K562 (cell line): ENCODE data around the gene GTF2A1L. TPM values are rescaled to one million over a fixed set of nuclear protein-coding genes. Genes with fewer than 3 reads are reported as not detected.
A peak's percentile ranks its signal among the peaks of the same experiment; 100 is the strongest.

ENCODE experiments used
- ATAC-seq: fragments of 200-7000 bp; cut with Tn5 transposase; 3 replicates; pipeline ENCODE4 v1.9.1; 2020; ENCODE audit warnings: moderate library complexity
- BruUV-seq: library from RNA; stranded (reverse); fragments of 400-500 nt; replicated peaks from 2 replicates; lab custom pipeline; 2021; lab: Mats Ljungman, UMichigan
- CTCF ChIA-PET: fragments of 300-600 bp; formaldehyde crosslinking; extraction: SDS; loops from one replicate; lab custom pipeline; 2021; ENCODE audit warnings: low intra/inter-chr PET ratio; lab: Yijun Ruan, JAX
- POLR2A ChIA-PET: fragments of 300-600, 350-650 bp; sonication (Branson Sonifier 250); formaldehyde crosslinking; extraction: SDS; loops from one replicate; lab custom pipeline; 2021; ENCODE audit warnings: antibody characterized with exemption, inconsistent platforms; lab: Yijun Ruan, JAX
- DNase-seq, 4 experiments: peaks; one replicate each; pipeline versions ENCODE4 v3.0.0 to v3.0.0-alpha.2; 2011 to 2018; ENCODE audit warnings: low spot score in 3 of 4, mixed read lengths in 3 of 4; ENCODE audit errors: extremely low read depth in 1 of 4
- FAIRE-seq: peaks from 2 replicates; lab custom pipeline; 2011; peaks lifted over from hg19 to GRCh38; lab: Jason Lieb, UNC
- H2AFZ ChIP-seq: 2 replicates; pipeline ENCODE4 v1.6.0; 2011; ENCODE audit warnings: low read depth, low read length, control low read depth, inconsistent platforms
- H3K27ac ChIP-seq: fragments of 200-600 bp; 3 replicates; pipeline ENCODE4 v1.8.0; 2011; ENCODE audit warnings: low read depth, mild to moderate bottlenecking, control low read depth, inconsistent platforms, low read length, moderate library complexity, mixed read lengths; ENCODE audit errors: extremely low read depth
- H3K27me3 ChIP-seq, 2 experiments: fragments of 300-600 bp in 1 of 2; 2 replicates in 1 of 2; 3 replicates in 1 of 2; pipeline versions ENCODE4 v1.6.0 to v1.8.0; 2011; ENCODE audit warnings: inconsistent platforms in 2 of 2, low read length in 2 of 2, mild to moderate bottlenecking in 1 of 2, mixed read lengths in 1 of 2, moderate library complexity in 1 of 2; ENCODE audit not compliant: control insufficient read depth in 2 of 2, insufficient read depth in 2 of 2
- H3K36me3 ChIP-seq: fragments of 300-600 bp; 3 replicates; pipeline ENCODE4 v1.8.0; 2011; ENCODE audit warnings: mild to moderate bottlenecking, low read length, inconsistent platforms; ENCODE audit not compliant: control insufficient read depth, insufficient read depth
- H3K4me1 ChIP-seq, 2 experiments: fragments of 200-600 bp in 1 of 2; replicated peaks in 1 of 2; 2 replicates in 1 of 2; 3 replicates in 1 of 2; pipeline versions ENCODE4 v1.5.1 to v1.8.0; 2011; ENCODE audit warnings: inconsistent platforms in 2 of 2, low read length in 2 of 2, mild to moderate bottlenecking in 1 of 2, mixed read lengths in 1 of 2, moderate library complexity in 1 of 2; ENCODE audit not compliant: control insufficient read depth in 2 of 2, insufficient read depth in 2 of 2
- H3K4me2 ChIP-seq: 2 replicates; pipeline ENCODE4 v1.6.1; 2011; ENCODE audit warnings: low read length, control low read depth, inconsistent platforms, mixed read lengths; ENCODE audit not compliant: insufficient read depth
- H3K4me3 ChIP-seq: fragments of 200-600 bp; sonication (generic), shearing (Covaris generic); 2 replicates; pipeline ENCODE4 v1.5.1; 2016; ENCODE audit warnings: control low read depth, inconsistent platforms
- H3K79me2 ChIP-seq: fragments of 200-600 bp; 3 replicates; pipeline ENCODE4 v1.8.0; 2011; ENCODE audit warnings: low read length, inconsistent platforms; ENCODE audit not compliant: control insufficient read depth, insufficient read depth
- H3K9ac ChIP-seq, 2 experiments: 2 replicates each; pipeline versions ENCODE4 v1.6.0 to v1.6.1; 2011; ENCODE audit warnings: low read depth in 2 of 2, low read length in 2 of 2, control low read depth in 1 of 2, inconsistent platforms in 1 of 2, mild to moderate bottlenecking in 1 of 2, mixed read lengths in 1 of 2; ENCODE audit not compliant: insufficient read depth in 1 of 2
- H3K9me1 ChIP-seq: one replicate; pipeline ENCODE4 v1.6.0; 2011; ENCODE audit warnings: inconsistent platforms, mild to moderate bottlenecking, low read length, moderate library complexity; ENCODE audit not compliant: control insufficient read depth, insufficient read depth
- H3K9me3 ChIP-seq: replicated peaks from 2 replicates; pipeline ENCODE4 v1.5.1; 2011; ENCODE audit warnings: low read depth, low read length, inconsistent platforms; ENCODE audit not compliant: control insufficient read depth, insufficient read depth
- H4K20me1 ChIP-seq: replicated peaks from 2 replicates; pipeline ENCODE4 v1.6.1; 2011; ENCODE audit warnings: low read length, inconsistent platforms, mixed read lengths; ENCODE audit not compliant: control insufficient read depth, insufficient read depth
- HNRNPK ChIP-seq: fragments of 200-400 bp; formaldehyde crosslinking; IDR thresholded peaks from one replicate; pipeline ENCODE4 v1.6.1; 2018; ENCODE audit warnings: mild to moderate bottlenecking, low read depth, low read length; ENCODE audit not compliant: poor library complexity, severe bottlenecking
- MAFG ChIP-seq: fragments of 450-650 bp; conservative IDR thresholded peaks from 2 replicates; pipeline ENCODE4 v1.6.1; 2016; ENCODE audit warnings: missing genetic modification characterization, missing compliant biosample characterization
- SAFB2 ChIP-seq: fragments of 200-400 bp; formaldehyde crosslinking; IDR thresholded peaks from 2 replicates; pipeline ENCODE4 v1.6.1; 2018; ENCODE audit warnings: borderline replicate concordance, low read length, low read depth, moderate library complexity; ENCODE audit not compliant: severe bottlenecking
- SRSF1 ChIP-seq: fragments of 200-400 bp; formaldehyde crosslinking; IDR thresholded peaks from 2 replicates; pipeline ENCODE4 v1.6.1; 2017; ENCODE audit warnings: mild to moderate bottlenecking, low read depth, low read length, moderate library complexity
- ZNF57 ChIP-seq: fragments of 450-650 bp; formaldehyde crosslinking; IDR thresholded peaks from 2 replicates; pipeline ENCODE4 v1.4.0; 2020; ENCODE audit warnings: mild to moderate bottlenecking, moderate library complexity
- ZNF668 ChIP-seq: fragments of 250-450 bp; sonication (Bioruptor Pico); IDR thresholded peaks from 2 replicates; pipeline ENCODE4 v1.8.0; 2022; ENCODE audit warnings: mild to moderate bottlenecking, inconsistent platforms
- ZNF695 ChIP-seq: fragments of 450-650 bp; formaldehyde crosslinking; IDR thresholded peaks from 2 replicates; pipeline ENCODE4 v1.4.0; 2020; ENCODE audit warnings: mild to moderate bottlenecking, moderate library complexity
- whole genome bisulfite sequencing: fragments of 100-300 bp; shearing (Covaris generic); methylation state at CpG from one replicate; pipeline ENCODE4 v1.1.6; 2016; ENCODE audit warnings: low coverage, mixed read lengths; ENCODE audit not compliant: insufficient coverage; ENCODE audit errors: missing lambda C conversion rate; 5-methylcytosine and 5-hydroxymethylcytosine counted together
- in situ Hi-C: fragments of 300-500 bp; cut with MboI; formaldehyde crosslinking; loops from 4 replicates; pipeline ENCODE4 v1.15.0; 2018; ENCODE audit warnings: inconsistent platforms, mixed read lengths
- intact Hi-C: fragments of 100-400 bp; cut with micrococcal nuclease; formaldehyde crosslinking; loops from 2 replicates; pipeline ENCODE4 v1.14.2; 2022
- polyA plus RNA-seq, 8 experiments: library from polyadenylated mRNA; depleted of rRNA in 4 of 8; stranded (reverse) in 5 of 8; unstranded in 3 of 8; fragments of >200 nt; fragmentation: Nextera tagmentation in 2 of 8; fragmentation: Illumina TruSeq in 1 of 8; extraction: Ambion mirVana in 2 of 8; extraction: Trizol in 1 of 8; gene quantifications; 2 replicates each; pipeline versions ENCODE4 v1.2.1 to v1.2.3, GENCODE V29; 2011 to 2014; ENCODE audit warnings: inconsistent platforms in 1 of 8, missing spikeins in 1 of 8
- total RNA-seq, 7 experiments: library from RNA; depleted of rRNA in 6 of 7; stranded (reverse); fragments of >200 nt in 6 of 7; fragmentation: Illumina TruSeq in 2 of 7; extraction: Trizol in 2 of 7; gene quantifications; 2 replicates each; pipeline versions ENCODE4 v1.2.1 to v1.2.3, GENCODE V29; 2011 to 2021; ENCODE audit warnings: low replicate concordance in 1 of 7
- TF ChIP-seq, protein P1 (sequence below): IDR thresholded peaks from 3 replicates; pipeline ENCODE4 v1.6.1; 2011; ENCODE audit warnings: borderline replicate concordance, mild to moderate bottlenecking, moderate library complexity; ENCODE audit not compliant: insufficient read length; ENCODE audit errors: extremely low read depth

The GTF2A1L gene
- total and polyA plus RNA-seq, 9 of the 15 experiments (the other 6 are each of a cell fraction or from before 2014, with no cell fraction given), result 0.05 to 0.35 (median 0.12) TPM; not detected in 5

DNA sequence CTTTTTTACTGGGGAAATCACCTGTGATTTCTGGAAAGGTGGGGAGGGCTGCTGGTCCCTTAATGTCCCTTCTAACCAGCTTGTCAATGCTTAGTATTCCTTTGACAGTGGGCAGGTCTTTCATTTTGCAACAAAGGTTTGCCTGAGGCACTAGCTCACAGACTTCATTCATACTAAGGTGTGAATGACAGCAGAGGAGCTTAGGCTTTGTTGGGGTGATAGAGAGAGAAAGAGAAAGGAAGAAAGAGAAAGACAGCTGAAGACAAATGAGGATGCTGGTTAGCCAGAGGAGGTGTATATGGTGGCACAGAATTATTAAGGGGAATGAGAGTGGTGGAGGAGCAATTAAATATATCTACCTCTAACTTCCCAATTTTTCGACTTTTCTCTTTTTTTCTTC, 28.9 kb upstream of the GTF2A1L start:
- no peaks in the 10 kb centered on the region for H3K9me3 ChIP-seq
- POLR2A ChIA-PET, result no interaction called here
- BruUV-seq, result no TSS peak
- intact Hi-C loops (loop anchor here (1.0 to 5.0 kb wide), 3 partner anchors 22 to 141 kb away; no protein-coding TSS in a partner anchor), in situ Hi-C loops (no loop called here)
- WGBS, result 33% methylated on average over 1 of the region's 1 CpG
- H3K4me1 ChIP-seq, result no peaks in the 10 kb centered on the region; a peak in 1 of 5 replicates
- H3K27ac ChIP-seq, result no peak overlapping the region
- no peak; the same call in 2 of the 3 replicates for ATAC-seq
- H3K9ac ChIP-seq, result no peak overlapping the region
- peak overlapping the region; percentile 22; the same call in 1 of the 2 replicates for H2AFZ ChIP-seq
- FAIRE-seq, result no peak
- H3K79me2 ChIP-seq, result no peaks in the 10 kb centered on the region
- H3K4me2 ChIP-seq, result no peak overlapping the region
- H3K9me1 ChIP-seq, result no peaks in the 10 kb centered on the region
- H4K20me1 ChIP-seq, result no peaks in the 10 kb centered on the region
- CTCF ChIA-PET, result interaction anchor here (0.6 to 2.4 kb wide), 4 partner anchors 44 to 479 kb away, joined by 3 to 11 read pairs (median 5); no protein-coding TSS in a partner anchor
- no peaks in the 10 kb centered on the region for H3K36me3 ChIP-seq
- DNase-seq, result no peak
- H3K4me3 ChIP-seq, result no peak overlapping the region
- TF ChIP-seq ZNF695, result no peak
- no peak for TF ChIP-seq ZNF668 (CRISPR knock-in tag)
- TF ChIP-seq MAFG, result no peak
- TF ChIP-seq SAFB2, result no peak
- TF ChIP-seq, protein P1, sequence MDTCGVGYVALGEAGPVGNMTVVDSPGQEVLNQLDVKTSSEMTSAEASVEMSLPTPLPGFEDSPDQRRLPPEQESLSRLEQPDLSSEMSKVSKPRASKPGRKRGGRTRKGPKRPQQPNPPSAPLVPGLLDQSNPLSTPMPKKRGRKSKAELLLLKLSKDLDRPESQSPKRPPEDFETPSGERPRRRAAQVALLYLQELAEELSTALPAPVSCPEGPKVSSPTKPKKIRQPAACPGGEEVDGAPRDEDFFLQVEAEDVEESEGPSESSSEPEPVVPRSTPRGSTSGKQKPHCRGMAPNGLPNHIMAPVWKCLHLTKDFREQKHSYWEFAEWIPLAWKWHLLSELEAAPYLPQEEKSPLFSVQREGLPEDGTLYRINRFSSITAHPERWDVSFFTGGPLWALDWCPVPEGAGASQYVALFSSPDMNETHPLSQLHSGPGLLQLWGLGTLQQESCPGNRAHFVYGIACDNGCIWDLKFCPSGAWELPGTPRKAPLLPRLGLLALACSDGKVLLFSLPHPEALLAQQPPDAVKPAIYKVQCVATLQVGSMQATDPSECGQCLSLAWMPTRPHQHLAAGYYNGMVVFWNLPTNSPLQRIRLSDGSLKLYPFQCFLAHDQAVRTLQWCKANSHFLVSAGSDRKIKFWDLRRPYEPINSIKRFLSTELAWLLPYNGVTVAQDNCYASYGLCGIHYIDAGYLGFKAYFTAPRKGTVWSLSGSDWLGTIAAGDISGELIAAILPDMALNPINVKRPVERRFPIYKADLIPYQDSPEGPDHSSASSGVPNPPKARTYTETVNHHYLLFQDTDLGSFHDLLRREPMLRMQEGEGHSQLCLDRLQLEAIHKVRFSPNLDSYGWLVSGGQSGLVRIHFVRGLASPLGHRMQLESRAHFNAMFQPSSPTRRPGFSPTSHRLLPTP, result no peak
- no peak for TF ChIP-seq SRSF1
- TF ChIP-seq ZNF57 (CRISPR knock-in tag), result no peak
- no peak for TF ChIP-seq HNRNPK
- H3K27me3 ChIP-seq, result peaks cover 0 to 7% of the 10 kb centered on the region in 2 experiments; a peak in 1 of 5 replicates
